K562 (cell line): ENCODE results near the gene DGCR2. TPM values are rescaled to one million over a fixed set of nuclear protein-coding genes. Genes with fewer than 3 reads are reported as not detected.

Source experiments
- ATAC-seq: fragments of 200-7000 bp; cut with Tn5 transposase; 3 replicates; pipeline ENCODE4 v1.9.1; 2020; ENCODE audit warnings: moderate library complexity
- BruUV-seq: library from RNA; stranded (reverse); fragments of 400-500 nt; replicated peaks from 2 replicates; lab custom pipeline; 2021; lab: Mats Ljungman, UMichigan
- CTCF ChIA-PET: fragments of 300-600 bp; formaldehyde crosslinking; extraction: SDS; loops from one replicate; lab custom pipeline; 2021; ENCODE audit warnings: low intra/inter-chr PET ratio; lab: Yijun Ruan, JAX
- POLR2A ChIA-PET: fragments of 300-600, 350-650 bp; sonication (Branson Sonifier 250); formaldehyde crosslinking; extraction: SDS; loops from one replicate; lab custom pipeline; 2021; ENCODE audit warnings: antibody characterized with exemption, inconsistent platforms; lab: Yijun Ruan, JAX
- DNase-seq, 4 experiments: peaks; one replicate each; pipeline versions ENCODE4 v3.0.0 to v3.0.0-alpha.2; 2011 to 2018; ENCODE audit warnings: low spot score in 3 of 4, mixed read lengths in 3 of 4; ENCODE audit errors: extremely low read depth in 1 of 4
- FAIRE-seq: peaks from 2 replicates; lab custom pipeline; 2011; peaks lifted over from hg19 to GRCh38; lab: Jason Lieb, UNC
- H2AFZ ChIP-seq: 2 replicates; pipeline ENCODE4 v1.6.0; 2011; ENCODE audit warnings: low read depth, low read length, control low read depth, inconsistent platforms
- H3K27ac ChIP-seq: fragments of 200-600 bp; 3 replicates; pipeline ENCODE4 v1.8.0; 2011; ENCODE audit warnings: low read depth, mild to moderate bottlenecking, control low read depth, inconsistent platforms, low read length, moderate library complexity, mixed read lengths; ENCODE audit errors: extremely low read depth
- H3K27me3 ChIP-seq, 2 experiments: fragments of 300-600 bp in 1 of 2; 2 replicates in 1 of 2; 3 replicates in 1 of 2; pipeline versions ENCODE4 v1.6.0 to v1.8.0; 2011; ENCODE audit warnings: inconsistent platforms in 2 of 2, low read length in 2 of 2, mild to moderate bottlenecking in 1 of 2, mixed read lengths in 1 of 2, moderate library complexity in 1 of 2; ENCODE audit not compliant: control insufficient read depth in 2 of 2, insufficient read depth in 2 of 2
- H3K36me3 ChIP-seq: fragments of 300-600 bp; 3 replicates; pipeline ENCODE4 v1.8.0; 2011; ENCODE audit warnings: mild to moderate bottlenecking, low read length, inconsistent platforms; ENCODE audit not compliant: control insufficient read depth, insufficient read depth
- H3K4me1 ChIP-seq, 2 experiments: fragments of 200-600 bp in 1 of 2; replicated peaks in 1 of 2; 2 replicates in 1 of 2; 3 replicates in 1 of 2; pipeline versions ENCODE4 v1.5.1 to v1.8.0; 2011; ENCODE audit warnings: inconsistent platforms in 2 of 2, low read length in 2 of 2, mild to moderate bottlenecking in 1 of 2, mixed read lengths in 1 of 2, moderate library complexity in 1 of 2; ENCODE audit not compliant: control insufficient read depth in 2 of 2, insufficient read depth in 2 of 2
- H3K4me2 ChIP-seq: 2 replicates; pipeline ENCODE4 v1.6.1; 2011; ENCODE audit warnings: low read length, control low read depth, inconsistent platforms, mixed read lengths; ENCODE audit not compliant: insufficient read depth
- H3K4me3 ChIP-seq: fragments of 200-600 bp; sonication (generic), shearing (Covaris generic); 2 replicates; pipeline ENCODE4 v1.5.1; 2016; ENCODE audit warnings: control low read depth, inconsistent platforms
- H3K79me2 ChIP-seq: fragments of 200-600 bp; 3 replicates; pipeline ENCODE4 v1.8.0; 2011; ENCODE audit warnings: low read length, inconsistent platforms; ENCODE audit not compliant: control insufficient read depth, insufficient read depth
- H3K9ac ChIP-seq, 2 experiments: 2 replicates each; pipeline versions ENCODE4 v1.6.0 to v1.6.1; 2011; ENCODE audit warnings: low read depth in 2 of 2, low read length in 2 of 2, control low read depth in 1 of 2, inconsistent platforms in 1 of 2, mild to moderate bottlenecking in 1 of 2, mixed read lengths in 1 of 2; ENCODE audit not compliant: insufficient read depth in 1 of 2
- H3K9me1 ChIP-seq: one replicate; pipeline ENCODE4 v1.6.0; 2011; ENCODE audit warnings: inconsistent platforms, mild to moderate bottlenecking, low read length, moderate library complexity; ENCODE audit not compliant: control insufficient read depth, insufficient read depth
- H3K9me3 ChIP-seq: replicated peaks from 2 replicates; pipeline ENCODE4 v1.5.1; 2011; ENCODE audit warnings: low read depth, low read length, inconsistent platforms; ENCODE audit not compliant: control insufficient read depth, insufficient read depth
- H4K20me1 ChIP-seq: replicated peaks from 2 replicates; pipeline ENCODE4 v1.6.1; 2011; ENCODE audit warnings: low read length, inconsistent platforms, mixed read lengths; ENCODE audit not compliant: control insufficient read depth, insufficient read depth
- CREB3L1 ChIP-seq: fragments of 450-650 bp; IDR thresholded peaks from 2 replicates; pipeline ENCODE4 v1.6.1; 2014; ENCODE audit warnings: low read depth, mild to moderate bottlenecking, moderate library complexity, borderline replicate concordance
- DDX20 ChIP-seq: fragments of 450-650 bp; IDR thresholded peaks from 2 replicates; pipeline ENCODE4 v1.6.1; 2016; ENCODE audit warnings: missing genetic modification characterization, low read depth, mild to moderate bottlenecking, missing compliant biosample characterization, moderate library complexity
- ELK1 ChIP-seq: sonication (generic); formaldehyde crosslinking; IDR thresholded peaks from 2 replicates; pipeline ENCODE4 v1.8.1; 2022; ENCODE audit warnings: missing genetic modification reagents
- EWSR1 ChIP-seq: fragments of 450-650 bp; IDR thresholded peaks from 2 replicates; pipeline ENCODE4 v1.6.1; 2018; ENCODE audit warnings: borderline replicate concordance, mild to moderate bottlenecking, low read depth, moderate library complexity; ENCODE audit not compliant: partially characterized antibody
- FOXO4 ChIP-seq: fragments of 450-650 bp; formaldehyde crosslinking; IDR thresholded peaks from 2 replicates; pipeline ENCODE4 v1.4.0; 2020; ENCODE audit warnings: mild to moderate bottlenecking, moderate library complexity
- MEIS2 ChIP-seq: fragments of 450-650 bp; IDR thresholded peaks from 2 replicates; pipeline ENCODE4 v1.6.1; 2014; ENCODE audit warnings: mild to moderate bottlenecking; ENCODE audit not compliant: partially characterized antibody
- NCOR1 ChIP-seq: fragments of 450-650 bp; IDR thresholded peaks from 2 replicates; pipeline ENCODE4 v1.6.1; 2016; ENCODE audit warnings: mild to moderate bottlenecking, moderate library complexity
- PML ChIP-seq: IDR thresholded peaks from 2 replicates; pipeline ENCODE4 v1.6.1; 2012; ENCODE audit warnings: low read length, inconsistent platforms
- PTTG1 ChIP-seq: fragments of 450-650 bp; IDR thresholded peaks from 2 replicates; pipeline ENCODE4 v1.6.1; 2016; ENCODE audit warnings: low read depth, mild to moderate bottlenecking, missing genetic modification characterization, missing compliant biosample characterization
- PYGO2 ChIP-seq: fragments of 450-650 bp; IDR thresholded peaks from 2 replicates; pipeline ENCODE4 v1.6.1; 2016; ENCODE audit warnings: mild to moderate bottlenecking, missing genetic modification characterization, moderate library complexity, missing compliant biosample characterization
- RBFOX2 ChIP-seq: fragments of 200-400 bp; formaldehyde crosslinking; IDR thresholded peaks from 2 replicates; pipeline ENCODE4 v1.6.1; 2017; ENCODE audit warnings: low read depth, mild to moderate bottlenecking, low read length, moderate library complexity
- SNAPC5 ChIP-seq: fragments of 250-450 bp; sonication (Bioruptor Pico); IDR thresholded peaks from 2 replicates; pipeline ENCODE4 v1.8.0; 2021; ENCODE audit warnings: moderate library complexity, mild to moderate bottlenecking, inconsistent platforms
- WGBS: fragments of 100-300 bp; shearing (Covaris generic); methylation state at CpG from one replicate; pipeline ENCODE4 v1.1.6; 2016; ENCODE audit warnings: low coverage, mixed read lengths; ENCODE audit not compliant: insufficient coverage; ENCODE audit errors: missing lambda C conversion rate; 5-methylcytosine and 5-hydroxymethylcytosine counted together
- in situ Hi-C: fragments of 300-500 bp; cut with MboI; formaldehyde crosslinking; loops from 4 replicates; pipeline ENCODE4 v1.15.0; 2018; ENCODE audit warnings: inconsistent platforms, mixed read lengths
- intact Hi-C: fragments of 100-400 bp; cut with micrococcal nuclease; formaldehyde crosslinking; loops from 2 replicates; pipeline ENCODE4 v1.14.2; 2022
- polyA plus RNA-seq, 8 experiments: library from polyadenylated mRNA; depleted of rRNA in 4 of 8; stranded (reverse) in 5 of 8; unstranded in 3 of 8; fragments of >200 nt; fragmentation: Nextera tagmentation in 2 of 8; fragmentation: Illumina TruSeq in 1 of 8; extraction: Ambion mirVana in 2 of 8; extraction: Trizol in 1 of 8; gene quantifications; 2 replicates each; pipeline versions ENCODE4 v1.2.1 to v1.2.3, GENCODE V29; 2011 to 2014; ENCODE audit warnings: inconsistent platforms in 1 of 8, missing spikeins in 1 of 8
- total RNA-seq, 7 experiments: library from RNA; depleted of rRNA in 6 of 7; stranded (reverse); fragments of >200 nt in 6 of 7; fragmentation: Illumina TruSeq in 2 of 7; extraction: Trizol in 2 of 7; gene quantifications; 2 replicates each; pipeline versions ENCODE4 v1.2.1 to v1.2.3, GENCODE V29; 2011 to 2021; ENCODE audit warnings: low replicate concordance in 1 of 7
- TF ChIP-seq, protein P1 (sequence below): fragments of 200-800 bp; sonication (Bioruptor generic); IDR thresholded peaks from 2 replicates; pipeline ENCODE4 v1.6.1; 2017; ENCODE audit warnings: missing genetic modification characterization, missing compliant biosample characterization

Gene DGCR2
- total and polyA plus RNA-seq, 9 of the 15 experiments (the other 6 are each of a cell fraction or from before 2014, with no cell fraction given): 0.69 to 101 (median 56.4) TPM

DNA sequence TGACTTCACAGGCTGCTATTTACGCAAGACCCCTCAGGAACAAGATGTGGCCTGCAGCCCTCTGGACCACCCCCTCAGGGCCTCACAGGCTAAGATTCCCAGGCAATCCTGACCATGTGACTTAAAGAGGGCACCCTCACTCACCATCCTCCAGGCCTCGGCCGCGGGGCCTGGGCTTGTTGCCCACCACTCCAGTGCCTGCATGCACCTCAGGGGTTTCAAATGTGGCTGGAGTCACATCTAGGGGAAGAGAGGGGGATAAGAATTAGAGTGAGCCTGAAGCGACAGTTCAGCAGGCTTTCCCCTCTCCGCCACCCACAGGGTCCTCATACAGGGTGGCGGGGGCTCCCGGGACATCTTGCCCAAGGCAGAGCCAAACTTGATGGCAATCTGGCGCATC lies 20.2 kb upstream of the DGCR2 start:
- ChIA-PET CTCF (no interaction called here), POLR2A (interaction anchor here (0.6 to 6.1 kb wide), 4 partner anchors 14 to 1352 kb away, joined by 3 to 54 read pairs (median 4); no protein-coding TSS in a partner anchor)
- FAIRE-seq: no peak
- Histone ChIP-seq H3K9me3 (no peaks in the 10 kb centered on the region), H3K4me3 (no peak overlapping the region), H3K79me2 (peaks cover 15% of the 10 kb centered on the region), H2AFZ (no peak overlapping the region), H3K9me1 (peaks cover 8% of the 10 kb centered on the region), H3K36me3 (peaks cover 55% of the 10 kb centered on the region), H3K4me2 (no peak overlapping the region), H3K9ac (peak overlapping the region in 1 of 2 experiments; percentile 3; a peak in 2 of 4 replicates), H3K27ac (no peak overlapping the region), H3K4me1 (peaks cover 4 to 22% of the 10 kb centered on the region in 2 experiments; a peak in 4 of 5 replicates), H3K27me3 (peaks cover 2 to 10% of the 10 kb centered on the region in 2 experiments; a peak in 3 of 5 replicates), H4K20me1 (0 out of 2 replicates have a peak, but pooled peaks cover under 1% of the 10 kb centered on the region)
- in situ Hi-C loops (no loop called here), intact Hi-C loops (no loop called here)
- no peak for ATAC-seq
- no peak for DNase-seq
- WGBS: 94% methylated on average over 9 of the region's 9 CpGs
- no TSS peak for BruUV-seq
- TF ChIP-seq FOXO4 (CRISPR knock-in tag) (no peak), PTTG1 (tag) (no peak), CREB3L1 (no peak), DDX20 (tag) (no peak), PML (no peak), EWSR1 (no peak), PYGO2 (no peak), MEIS2 (no peak), NCOR1 (no peak), SNAPC5 (no peak), RBFOX2 (0 out of 2 replicates have a peak, but pooled peaks have one; percentile 27), ELK1 (no peak)
- TF ChIP-seq, protein P1, sequence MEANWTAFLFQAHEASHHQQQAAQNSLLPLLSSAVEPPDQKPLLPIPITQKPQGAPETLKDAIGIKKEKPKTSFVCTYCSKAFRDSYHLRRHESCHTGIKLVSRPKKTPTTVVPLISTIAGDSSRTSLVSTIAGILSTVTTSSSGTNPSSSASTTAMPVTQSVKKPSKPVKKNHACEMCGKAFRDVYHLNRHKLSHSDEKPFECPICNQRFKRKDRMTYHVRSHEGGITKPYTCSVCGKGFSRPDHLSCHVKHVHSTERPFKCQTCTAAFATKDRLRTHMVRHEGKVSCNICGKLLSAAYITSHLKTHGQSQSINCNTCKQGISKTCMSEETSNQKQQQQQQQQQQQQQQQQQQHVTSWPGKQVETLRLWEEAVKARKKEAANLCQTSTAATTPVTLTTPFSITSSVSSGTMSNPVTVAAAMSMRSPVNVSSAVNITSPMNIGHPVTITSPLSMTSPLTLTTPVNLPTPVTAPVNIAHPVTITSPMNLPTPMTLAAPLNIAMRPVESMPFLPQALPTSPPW (CRISPR knock-in tag): no peak
